Measurements from ENCODE around the gene ADGRG1.
"Not testable (repeated sequence)": the region's sequence is repeated elsewhere in the genome, so short reads cannot be mapped to it uniquely, and the experiment has no call there.

The ADGRG1 gene

DNA sequence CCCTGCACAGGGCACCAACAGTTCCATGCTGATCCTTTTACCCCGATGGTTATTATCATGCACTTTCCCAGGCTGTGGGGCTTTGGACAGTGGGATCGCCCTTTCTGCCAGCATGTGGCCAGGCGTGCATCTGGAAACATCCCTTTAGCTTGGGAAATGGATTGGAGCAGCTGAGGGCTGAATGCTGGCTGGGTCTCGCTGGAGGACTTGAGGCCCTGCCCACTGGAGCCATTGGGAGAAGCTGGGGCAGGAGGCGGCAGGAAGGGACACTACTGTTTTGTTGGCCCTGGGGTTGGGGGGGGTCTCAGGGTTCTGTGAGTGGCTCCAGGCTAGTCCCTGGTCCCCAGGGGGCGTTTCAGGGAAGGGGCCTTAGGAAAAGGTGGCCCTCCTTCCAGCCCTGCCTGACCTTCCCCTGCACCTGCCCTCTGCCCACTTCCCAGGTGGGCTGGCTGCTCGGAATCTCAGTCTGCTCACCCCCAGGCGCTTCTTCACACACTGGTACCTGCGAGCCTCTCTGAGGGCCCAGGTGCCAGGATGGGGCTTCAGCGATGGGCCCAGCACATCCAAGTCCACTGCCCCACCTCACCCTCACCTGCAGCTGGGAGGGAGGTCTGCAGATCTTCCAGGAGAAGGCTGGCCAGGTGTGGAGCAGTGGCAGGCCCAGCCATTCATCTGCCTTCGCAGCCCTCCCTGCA lies 38.1 kb downstream of the ADGRG1 start:
- DNase-seq (ENCODE audit: low spot score) = no peak

DNA sequence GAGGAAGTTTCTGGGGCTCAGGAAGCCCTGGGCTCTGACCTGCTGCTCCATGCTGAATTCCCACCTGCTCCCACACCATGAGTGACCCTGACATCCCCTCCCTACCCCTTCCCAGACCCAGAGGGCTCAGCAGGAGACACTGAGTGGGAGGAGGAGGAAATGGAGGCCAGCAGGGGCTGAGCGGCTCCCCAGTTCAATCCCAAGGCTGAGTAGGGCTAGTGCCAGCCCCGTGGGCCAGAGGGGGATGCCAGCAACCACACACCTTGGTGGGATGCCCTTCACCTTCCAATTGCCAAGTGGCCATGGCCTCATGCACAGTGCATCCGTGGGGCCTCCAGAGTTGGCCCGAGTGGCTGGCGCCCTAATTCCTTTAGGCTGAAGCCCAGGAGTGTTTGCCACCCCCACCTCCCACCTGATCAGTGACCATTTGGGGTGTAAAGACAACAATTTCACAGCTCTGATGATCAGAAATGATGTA lies 38.7 kb downstream of the ADGRG1 start:
- DNase-seq (ENCODE audit: low spot score) = no peak

DNA sequence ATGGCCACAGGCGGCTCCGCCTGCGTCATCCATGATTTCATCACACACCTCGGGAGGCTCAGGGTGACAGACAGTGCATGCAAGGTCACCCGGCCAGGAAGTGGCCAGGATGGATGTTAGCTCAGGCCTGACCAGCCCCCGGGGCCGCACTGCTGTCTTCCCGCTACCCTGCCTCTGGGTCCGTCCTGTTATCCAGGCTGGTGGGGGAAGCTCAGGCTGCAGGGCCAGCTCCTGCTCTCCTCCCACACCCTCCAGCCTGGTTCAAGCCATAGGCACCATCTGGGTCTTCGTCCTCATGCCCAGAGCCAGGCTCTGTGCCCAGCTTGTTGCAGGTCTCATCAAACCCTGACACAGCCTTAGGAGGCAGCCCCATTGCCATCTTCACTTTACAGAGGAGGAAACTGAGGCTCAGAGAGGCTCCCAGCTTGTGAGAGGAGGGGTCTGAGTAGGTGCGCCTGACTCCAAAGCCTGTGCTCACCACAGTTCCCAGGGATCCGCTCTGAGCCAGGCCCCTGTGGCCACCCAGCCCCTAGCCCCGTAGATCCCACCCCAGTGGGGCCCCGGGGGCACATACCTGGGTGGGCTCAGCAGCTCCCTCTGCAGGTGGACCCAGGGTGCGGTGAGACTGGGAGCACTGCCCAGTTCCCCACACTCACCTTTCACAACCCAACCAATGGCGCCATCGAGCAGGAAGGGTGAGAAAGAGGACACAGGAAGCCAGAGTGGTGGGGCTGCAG lies 39.3 kb downstream of the ADGRG1 start:
- no peak for DNase-seq (ENCODE audit: low spot score)

DNA sequence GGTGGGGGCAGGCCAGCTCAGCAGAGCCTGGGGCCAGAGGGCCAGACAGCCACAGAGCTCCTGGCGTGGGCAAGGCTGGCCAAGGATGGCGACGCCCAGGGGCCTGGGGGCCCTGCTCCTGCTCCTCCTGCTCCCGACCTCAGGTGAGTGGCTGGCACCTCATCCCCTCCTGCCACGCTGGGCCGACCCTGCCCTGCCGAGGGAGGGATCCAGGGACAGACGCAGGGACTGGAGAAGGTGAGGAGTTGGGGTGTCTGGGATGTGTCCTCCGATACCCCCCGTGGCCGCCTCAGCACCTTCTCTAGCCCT lies 39.8 kb downstream of the ADGRG1 start, which contains the start of gene ADGRG3:
TSS of gene ADGRG3 (plus strand) at position 44 of the 309 bp plus-strand sequence. CDS start at position 86, 42 bp downstream.
- no peak for DNase-seq (ENCODE audit: low spot score)

DNA sequence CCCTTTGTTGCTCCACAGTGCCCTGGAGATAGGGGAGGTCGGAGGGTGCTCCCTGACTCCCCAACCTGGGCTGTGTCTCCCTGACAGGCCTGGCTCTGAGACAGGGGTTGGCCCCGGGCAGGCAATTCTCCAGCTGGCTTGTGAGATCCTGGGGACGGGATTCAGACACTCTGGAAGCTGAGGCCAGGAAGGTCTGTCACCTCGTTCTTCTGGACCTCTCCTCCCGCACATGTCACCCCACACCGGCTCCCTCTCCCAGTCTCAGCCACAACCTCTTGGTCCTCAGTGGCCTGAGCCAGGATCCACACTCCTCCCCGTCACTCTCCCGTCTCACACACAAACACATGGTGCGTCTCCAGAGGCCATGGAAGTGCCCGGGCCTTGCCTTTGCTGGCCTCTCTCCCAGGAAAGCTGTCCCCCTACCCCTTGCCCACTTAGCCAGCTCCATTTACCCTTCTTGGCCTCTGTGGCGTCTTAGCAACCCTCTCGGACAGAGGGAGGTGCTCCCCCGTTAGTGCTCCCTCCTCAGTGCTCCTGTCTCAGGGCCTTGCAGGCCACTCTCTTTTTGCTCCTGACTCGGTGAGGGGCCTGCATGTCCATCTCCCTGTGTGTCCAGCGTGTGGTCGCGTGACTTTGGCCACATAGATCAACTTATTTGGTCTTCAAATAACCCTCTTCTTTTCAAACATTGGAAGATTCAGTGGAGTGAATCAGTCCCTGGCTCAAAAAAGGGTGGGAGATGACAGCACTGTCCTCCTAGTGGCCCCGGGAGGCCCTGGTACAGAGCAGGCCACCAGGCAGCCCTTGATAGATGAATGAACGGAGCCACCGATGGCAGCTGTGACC lies 40.4 kb downstream of the ADGRG1 start:
- no peak for DNase-seq (ENCODE audit: low spot score)

DNA sequence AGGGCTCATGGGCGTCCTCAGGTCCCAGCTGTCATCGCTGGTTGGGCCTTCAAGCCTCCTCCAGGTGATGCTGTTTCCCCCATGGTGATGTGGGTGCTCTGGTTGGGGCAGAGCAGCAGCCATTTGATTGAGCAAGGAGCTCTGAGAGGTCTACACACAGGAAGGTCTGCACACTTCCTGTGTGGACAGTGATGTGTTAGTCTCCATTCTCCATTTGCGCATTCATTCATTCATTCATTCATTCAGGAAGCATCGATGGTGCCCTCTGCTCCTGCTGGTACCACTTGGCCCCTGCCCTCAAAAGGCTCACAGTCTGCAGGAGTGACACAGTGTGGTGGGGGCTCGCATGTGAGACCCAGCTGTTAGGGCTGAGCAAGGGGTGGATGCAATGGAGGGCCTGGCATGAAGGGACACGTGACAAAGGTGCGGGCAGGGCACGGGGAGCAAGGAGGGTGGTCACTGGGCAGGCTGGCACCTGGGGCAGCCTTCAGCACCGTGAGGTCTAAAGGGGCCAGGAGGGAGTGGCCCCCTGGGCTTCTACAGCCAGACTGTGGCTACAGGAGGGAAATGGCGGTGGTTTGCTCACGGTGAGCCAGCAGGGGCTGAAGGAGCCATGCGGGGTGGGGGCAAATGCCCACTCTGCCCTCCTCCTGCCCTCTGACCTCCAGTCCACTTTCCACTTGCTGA lies 41.2 kb downstream of the ADGRG1 start:
- no peak for DNase-seq (ENCODE audit: low spot score)

DNA sequence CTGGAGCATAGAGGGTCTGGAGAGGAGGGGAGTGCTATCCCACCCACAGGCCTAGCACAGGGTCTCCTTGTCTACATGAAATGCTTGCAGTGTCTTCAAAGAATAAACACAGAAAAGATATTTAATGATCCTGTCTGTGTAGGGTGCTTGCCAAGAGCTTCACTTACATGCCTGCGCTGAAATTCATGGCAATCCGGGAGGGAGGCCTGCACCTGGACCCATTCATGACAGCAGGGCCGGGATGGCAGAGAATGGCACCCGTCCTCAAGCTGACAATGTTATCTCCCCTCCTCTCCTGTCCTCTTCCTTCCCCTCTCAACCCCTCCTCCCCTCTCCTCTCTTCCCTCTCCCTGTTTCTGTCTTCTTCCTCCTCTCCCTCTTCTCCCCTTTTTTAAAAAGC lies 41.8 kb downstream of the ADGRG1 start:
- no peak for DNase-seq (ENCODE audit: low spot score)

DNA sequence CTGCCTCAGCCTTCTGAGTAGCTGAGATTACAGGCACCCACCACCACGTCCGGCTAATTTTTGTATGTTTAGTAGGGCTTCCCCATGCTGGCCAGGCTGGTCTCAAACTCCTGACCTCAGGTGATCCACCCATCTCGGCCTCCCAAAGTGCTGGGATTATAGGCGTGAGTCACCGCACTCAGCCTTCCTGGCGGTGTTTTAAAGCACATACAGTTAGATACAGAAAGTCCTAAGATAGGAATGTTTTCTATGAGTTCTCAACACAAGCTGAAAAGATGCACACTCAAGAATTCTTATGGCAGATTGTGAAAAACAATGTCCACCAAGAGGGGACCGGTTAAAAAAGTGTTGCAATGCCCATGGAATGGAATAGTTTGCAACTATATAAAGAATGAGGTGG lies 43.0 kb downstream of the ADGRG1 start:
- DNase-seq (ENCODE audit: low spot score) = not testable (repeated sequence)

DNA sequence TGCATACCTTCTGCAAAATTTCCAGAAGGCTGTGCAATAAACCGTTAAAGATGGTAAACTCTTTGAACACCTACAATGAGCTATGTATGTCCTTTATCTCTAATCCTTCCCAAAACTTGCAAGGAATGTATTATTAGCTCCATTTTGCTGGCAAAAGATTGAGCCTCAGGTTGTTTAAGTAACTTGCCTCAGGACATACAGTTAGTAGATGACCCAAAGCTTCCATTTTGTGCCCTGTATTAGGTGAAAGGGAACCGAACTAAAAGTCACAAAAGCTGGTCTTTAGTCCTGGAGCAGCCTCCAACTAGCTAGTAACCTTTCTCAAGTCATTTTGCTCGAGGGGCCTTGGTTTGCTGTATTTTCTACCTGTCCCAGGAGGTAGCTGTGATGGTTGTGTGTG lies 44.0 kb downstream of the ADGRG1 start:
- DNase-seq (ENCODE audit: low spot score) = no peak

DNA sequence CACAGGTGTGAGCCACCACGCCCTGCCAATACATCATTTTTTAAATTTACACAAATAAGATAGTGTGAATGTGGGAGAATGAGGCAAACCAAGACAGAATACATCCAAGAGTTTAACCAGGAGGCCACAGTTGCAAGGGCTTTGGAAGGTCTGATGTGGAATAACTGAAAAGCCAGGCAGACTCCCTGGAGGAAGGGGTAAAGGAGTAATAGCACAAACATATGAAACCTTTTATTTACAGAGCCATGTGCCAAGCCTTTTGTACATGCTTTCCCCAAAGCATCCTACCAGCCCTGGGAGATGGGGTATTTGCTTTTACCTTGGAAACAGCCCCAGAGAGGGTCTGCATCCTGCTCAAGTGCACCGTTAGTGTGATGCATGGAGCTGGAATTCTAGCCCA lies 44.4 kb downstream of the ADGRG1 start:
- DNase-seq (ENCODE audit: low spot score) = no peak

DNA sequence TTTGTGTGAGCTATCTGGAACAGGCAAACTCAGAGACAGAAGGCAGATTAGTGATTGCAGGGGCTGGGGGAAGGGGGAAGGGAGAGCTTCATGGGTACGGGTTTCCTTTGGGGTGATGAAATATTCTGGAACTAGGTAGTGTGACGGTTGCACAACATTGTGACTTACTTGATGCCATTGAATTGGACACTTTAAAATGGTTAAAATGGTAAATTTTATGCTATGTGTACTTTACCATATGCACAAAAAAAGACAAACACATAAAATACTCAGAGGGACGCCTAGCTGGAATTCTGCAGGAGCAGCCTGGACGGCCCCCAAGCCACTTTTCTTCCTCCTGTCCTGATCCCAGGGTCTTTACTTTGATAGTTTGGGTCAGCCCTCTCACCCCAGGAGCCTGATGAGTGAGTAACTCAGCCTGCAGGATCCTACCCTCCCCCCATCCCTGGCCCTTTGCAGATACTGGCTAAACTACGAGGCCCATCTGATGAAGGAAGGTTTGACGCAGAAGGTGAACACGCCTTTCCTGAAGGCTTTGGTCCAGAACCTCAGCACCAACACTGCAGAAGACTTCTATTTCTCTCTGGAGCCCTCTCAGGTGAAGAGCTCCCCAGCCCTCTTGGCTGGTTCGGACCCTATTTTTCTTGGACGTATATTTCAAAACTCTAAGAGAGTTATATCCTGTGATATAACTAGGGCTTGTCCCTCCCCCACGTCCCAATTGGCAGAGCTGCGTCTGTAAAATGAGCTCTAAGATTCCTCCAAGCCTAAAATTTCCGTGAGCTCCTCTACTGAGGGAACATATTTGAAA lies 47.5 kb downstream of the ADGRG1 start:
- no peak for DNase-seq (ENCODE audit: low spot score)

DNA sequence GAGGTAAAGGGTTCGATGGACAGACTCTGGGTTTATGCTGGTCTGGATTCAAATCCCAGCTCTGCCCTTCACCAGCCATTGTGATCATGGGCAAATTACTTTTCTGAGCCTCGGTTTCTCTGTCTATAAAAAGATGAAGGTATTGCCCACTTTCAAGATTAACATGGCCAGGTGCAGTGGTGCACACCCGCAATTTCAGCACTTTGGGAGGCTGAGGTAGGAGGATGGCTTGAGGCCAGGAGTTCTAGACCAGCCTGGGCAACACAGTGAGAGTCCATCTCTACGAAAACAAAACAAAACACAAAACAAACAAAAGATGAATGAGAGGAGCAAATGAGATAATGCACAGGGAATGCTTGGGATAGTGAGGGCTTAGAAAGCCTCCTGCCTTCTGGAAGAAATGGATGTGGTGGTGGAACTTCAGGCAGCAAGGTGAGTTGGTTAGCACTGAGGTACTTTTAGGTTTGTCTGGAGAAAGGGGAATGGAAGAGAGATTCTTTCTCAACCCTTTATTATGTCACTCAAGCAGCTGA lies 48.2 kb downstream of the ADGRG1 start:
- DNase-seq (ENCODE audit: low spot score) = no peak

DNA sequence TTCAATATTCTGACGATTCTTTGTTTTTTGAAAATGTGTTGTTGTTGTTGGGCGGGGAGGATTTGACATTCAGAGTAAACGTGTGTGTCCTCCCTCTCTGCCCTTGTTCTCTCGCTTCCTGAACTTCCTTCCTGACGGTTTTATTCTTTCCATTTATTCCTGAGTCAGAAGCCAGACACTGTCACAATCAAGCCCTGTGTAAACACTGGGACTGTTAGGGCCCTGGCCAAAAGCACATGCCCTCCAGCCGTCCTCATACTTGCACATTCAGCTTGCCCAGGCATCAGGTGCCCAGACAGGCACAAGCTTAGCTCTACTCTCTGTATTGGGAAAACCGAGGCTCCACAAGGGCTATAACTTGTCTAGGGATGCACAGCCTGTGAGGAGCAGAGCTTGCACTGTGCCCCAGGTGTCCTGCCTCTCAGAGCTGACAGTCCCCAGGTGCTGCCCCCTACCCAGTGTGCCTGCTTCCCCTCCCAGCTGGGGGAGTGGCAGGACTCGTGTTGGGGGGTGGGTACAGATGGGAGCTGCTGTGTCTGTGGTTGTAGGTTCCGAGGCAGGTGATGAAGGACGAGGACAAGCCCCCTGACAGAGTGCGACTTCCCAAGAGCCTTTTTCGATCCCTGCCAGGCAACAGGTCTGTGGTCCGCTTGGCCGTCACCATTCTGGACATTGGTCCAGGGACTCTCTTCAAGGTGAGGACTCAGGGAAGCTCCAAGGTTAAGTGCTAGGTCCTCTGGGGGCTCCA lies 49.4 kb downstream of the ADGRG1 start:
- no peak for DNase-seq (ENCODE audit: low spot score)

DNA sequence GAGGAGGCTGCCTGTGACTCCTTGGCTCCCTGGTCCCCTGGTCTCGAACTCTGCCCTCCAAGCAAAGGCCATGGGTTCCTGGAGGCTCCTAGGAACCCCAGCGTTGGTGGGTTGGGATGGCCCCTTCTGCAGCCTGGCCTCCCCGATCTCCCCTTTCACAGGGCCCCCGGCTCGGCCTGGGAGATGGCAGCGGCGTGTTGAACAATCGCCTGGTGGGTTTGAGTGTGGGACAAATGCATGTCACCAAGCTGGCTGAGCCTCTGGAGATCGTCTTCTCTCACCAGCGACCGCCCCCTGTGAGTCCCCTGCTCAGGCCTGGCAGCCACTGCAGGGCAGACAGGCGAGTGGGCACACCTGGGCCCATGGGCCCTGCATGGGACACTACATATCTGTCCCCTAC lies 50.6 kb downstream of the ADGRG1 start:
- no peak for DNase-seq (ENCODE audit: low spot score)

DNA sequence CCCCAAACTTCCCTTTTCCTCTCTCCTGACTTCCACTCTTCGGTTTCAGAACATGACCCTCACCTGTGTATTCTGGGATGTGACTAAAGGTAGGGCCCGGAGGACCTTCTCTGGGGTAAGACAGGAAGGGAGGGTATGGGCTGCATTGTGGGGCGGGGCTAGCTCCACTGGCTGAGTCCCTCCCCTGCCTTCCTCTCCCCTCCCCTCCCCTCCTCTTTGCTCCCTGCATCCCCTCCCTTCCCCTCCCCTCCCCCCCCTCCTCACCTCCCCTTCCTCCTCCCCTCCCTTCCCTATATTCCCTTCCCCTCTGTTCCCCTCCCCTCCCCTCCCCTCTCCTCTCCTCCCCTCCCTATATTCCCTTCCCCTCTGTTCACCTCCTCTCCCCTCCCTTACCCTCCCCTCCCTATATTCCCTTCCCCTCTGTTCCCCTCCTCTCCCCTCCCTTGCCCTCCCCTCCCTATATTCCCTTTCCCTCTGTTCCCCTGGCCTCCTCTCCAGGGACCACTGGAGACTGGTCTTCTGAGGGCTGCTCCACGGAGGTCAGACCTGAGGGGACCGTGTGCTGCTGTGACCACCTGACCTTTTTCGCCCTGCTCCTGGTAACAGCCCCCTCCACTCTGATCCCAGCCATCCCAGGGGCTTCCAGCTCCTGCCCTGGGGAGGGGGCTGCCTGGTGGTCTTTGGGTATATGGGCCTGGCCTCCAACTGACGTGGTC lies 51.5 kb downstream of the ADGRG1 start:
- DNase-seq (ENCODE audit: low spot score) = no peak

DNA sequence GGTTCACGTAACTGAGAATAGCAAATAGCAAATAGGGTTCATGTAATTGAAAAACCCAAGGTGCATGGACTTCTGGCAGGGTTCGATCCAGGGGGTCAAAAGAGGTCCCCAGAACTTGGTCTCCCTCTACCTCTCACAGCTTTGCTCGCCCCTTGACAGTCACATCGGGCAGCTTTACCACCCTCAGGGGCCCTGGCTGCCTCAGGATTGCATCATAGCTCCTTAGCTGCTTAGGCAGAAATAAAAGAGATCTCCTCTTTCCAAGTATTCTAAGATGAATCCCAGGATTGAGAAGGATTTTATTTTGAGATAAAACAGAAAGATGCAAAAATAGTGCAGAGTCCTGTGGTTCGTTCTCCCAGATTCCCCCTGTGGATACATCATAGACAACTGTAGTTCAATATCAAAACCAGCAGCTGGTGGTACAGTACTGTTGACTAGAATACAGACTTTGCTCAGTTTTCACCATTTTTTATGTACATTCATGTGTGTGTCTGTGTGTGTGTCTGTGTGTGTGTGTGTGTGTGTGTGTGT lies 52.5 kb downstream of the ADGRG1 start:
- DNase-seq (ENCODE audit: low spot score) = no peak

DNA sequence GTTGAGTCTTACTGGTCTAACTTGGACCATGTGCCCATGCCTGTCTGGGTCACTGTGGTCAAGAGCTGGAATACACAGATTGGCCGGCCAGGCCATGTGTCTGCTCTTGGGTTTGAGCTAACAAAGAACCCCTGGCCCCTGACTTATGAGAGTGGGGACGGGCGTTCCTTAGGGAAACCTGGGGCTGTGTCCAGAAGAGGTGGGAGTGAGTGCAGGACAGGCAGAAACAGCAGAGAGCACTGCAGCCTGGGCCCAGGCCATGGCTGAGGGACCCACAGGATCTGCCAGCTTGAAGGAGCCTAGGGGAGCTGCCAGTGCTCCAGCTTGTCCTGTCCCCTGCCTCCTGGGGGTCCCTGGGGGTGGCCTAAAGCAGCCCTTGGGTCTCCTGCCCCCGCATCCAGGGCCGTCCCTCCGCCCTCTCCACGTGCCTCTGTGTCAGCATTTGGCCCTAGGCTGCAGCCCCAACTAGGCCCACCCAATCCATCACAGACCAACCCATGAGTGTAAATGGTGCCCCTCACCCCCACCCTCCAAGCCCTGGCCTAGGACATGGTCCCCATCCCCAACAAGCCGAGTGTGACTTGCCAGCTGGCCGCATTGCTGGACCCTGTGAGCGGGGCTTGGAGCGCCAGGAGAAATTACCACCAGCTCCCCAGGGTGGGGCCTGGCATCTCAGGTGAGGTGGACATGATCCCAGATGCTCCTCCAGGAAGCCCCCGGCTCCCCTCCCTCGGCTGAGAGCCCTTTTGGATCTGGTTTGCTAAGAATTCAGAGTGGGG lies 53.7 kb downstream of the ADGRG1 start:
- no peak for DNase-seq (ENCODE audit: low spot score)

DNA sequence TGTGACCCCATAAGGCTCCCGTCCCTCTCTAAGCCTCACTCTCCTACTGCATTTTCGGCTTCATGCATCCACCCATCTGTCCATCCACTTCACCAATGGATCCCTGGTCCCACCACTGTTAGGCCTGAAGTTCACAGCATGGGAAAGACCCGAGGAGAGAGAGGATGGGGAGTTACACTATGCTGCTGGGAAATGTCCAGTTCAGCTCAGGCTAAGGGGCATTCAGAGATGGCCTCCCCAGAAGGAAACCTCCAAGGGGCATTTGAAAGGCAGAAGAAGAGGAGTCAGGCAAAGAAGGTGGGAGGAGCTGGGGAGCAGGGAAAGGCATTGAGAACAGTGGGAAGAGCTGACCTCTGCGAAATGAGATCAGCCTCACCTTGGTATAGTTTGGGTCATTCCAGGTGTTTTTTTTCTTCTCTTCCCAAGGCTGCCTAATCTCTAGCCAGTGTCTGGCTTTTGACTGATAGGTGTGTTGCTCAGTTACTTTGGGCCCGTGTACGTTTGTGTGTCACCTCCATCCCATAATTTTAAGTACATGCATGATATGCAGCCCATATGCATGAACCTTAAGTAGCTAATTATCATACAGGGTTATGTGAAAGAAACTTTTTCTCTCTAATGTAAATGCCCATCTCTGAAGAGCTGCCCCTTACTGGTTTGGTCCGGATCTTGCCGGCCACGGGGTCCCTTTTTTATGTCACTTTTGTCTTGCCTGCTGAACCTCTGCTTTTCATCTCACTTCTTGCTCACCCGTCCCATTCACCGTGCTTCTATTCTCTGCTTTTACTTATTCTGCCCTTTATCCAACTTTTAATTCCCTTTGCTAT lies 54.6 kb downstream of the ADGRG1 start:
- DNase-seq (ENCODE audit: low spot score) = no peak
